Liver (tissue), 3 donors: Measurements from ENCODE around the gene GIMAP7.

Source experiments
- ATF3 ChIP-seq: IDR thresholded peaks from 2 replicates; pipeline ENCODE4 v1.6.1; 2016; ENCODE audit warnings: antibody characterized with exemption
- CTCF ChIP-seq: fragments of 150-350 bp; IDR thresholded peaks from 2 replicates; pipeline ENCODE4 v1.5.1; 2017; ENCODE audit warnings: improper control_type of control experiment, low read depth, low read length; ENCODE audit not compliant: missing input control
- EGR1 ChIP-seq, 2 donors: IDR thresholded peaks; 2 replicates each; pipeline ENCODE4 v1.6.1; 2016 to 2018; ENCODE audit warnings: antibody characterized with exemption in 2 of 2, low read depth in 2 of 2
- FOXA1 ChIP-seq: IDR thresholded peaks from 2 replicates; pipeline ENCODE4 v1.6.1; 2016; ENCODE audit warnings: antibody characterized with exemption
- HNF4A ChIP-seq, 2 donors: conservative IDR thresholded peaks; 2 replicates each; pipeline ENCODE4 v1.6.1; 2016; ENCODE audit warnings: antibody characterized with exemption in 2 of 2, mild to moderate bottlenecking in 2 of 2
- JUND ChIP-seq, 2 donors: IDR thresholded peaks; 2 replicates each; pipeline ENCODE4 v1.6.1; 2016; ENCODE audit warnings: antibody characterized with exemption in 2 of 2
- MAX ChIP-seq: IDR thresholded peaks from 2 replicates; pipeline ENCODE4 v1.6.1; 2016; ENCODE audit warnings: antibody characterized with exemption
- RAD21 ChIP-seq, 2 donors: IDR thresholded peaks; 2 replicates each; pipeline ENCODE4 v1.6.1; 2016; ENCODE audit warnings: antibody characterized with exemption in 2 of 2, mild to moderate bottlenecking in 2 of 2
- REST ChIP-seq: IDR thresholded peaks from 2 replicates; pipeline ENCODE4 v1.6.1; 2016; ENCODE audit warnings: antibody characterized with exemption, mild to moderate bottlenecking
- RXRA ChIP-seq, 2 donors: IDR thresholded peaks; 2 replicates each; pipeline ENCODE4 v1.6.1; 2017 to 2018; ENCODE audit warnings: antibody characterized with exemption in 2 of 2, mild to moderate bottlenecking in 1 of 2
- SP1 ChIP-seq: IDR thresholded peaks from 2 replicates; pipeline ENCODE4 v1.6.1; 2018; ENCODE audit warnings: antibody characterized with exemption, mild to moderate bottlenecking
- TAF1 ChIP-seq: conservative IDR thresholded peaks from 2 replicates; pipeline ENCODE4 v1.6.1; 2016; ENCODE audit warnings: antibody characterized with exemption, mild to moderate bottlenecking
- YY1 ChIP-seq: IDR thresholded peaks from 2 replicates; pipeline ENCODE4 v1.6.1; 2016; ENCODE audit warnings: antibody characterized with exemption, mild to moderate bottlenecking
- ZBTB33 ChIP-seq: IDR thresholded peaks from 2 replicates; pipeline ENCODE4 v1.6.1; 2016; ENCODE audit warnings: antibody characterized with exemption
- donor health status: healthy.
- donor health status: healthy.

- no peak for TF ChIP-seq CTCF
- no peak for TF ChIP-seq HNF4A (conservative IDR thresholded peaks at IDR 0.05)
- no peak for TF ChIP-seq SP1
- no peak for TF ChIP-seq ATF3
- no peak for TF ChIP-seq REST
- no peak for TF ChIP-seq TAF1
- TF ChIP-seq JUND (IDR thresholded peaks at IDR 0.05): no peak
- no peak for TF ChIP-seq RAD21 (IDR thresholded peaks at IDR 0.05)
- TF ChIP-seq MAX: no peak
- TF ChIP-seq RXRA (IDR thresholded peaks at IDR 0.05): no peak
- TF ChIP-seq ZBTB33: no peak
- TF ChIP-seq EGR1 (IDR thresholded peaks at IDR 0.05; ENCODE audit: low read depth in 2 of 2): no peak
- no peak for TF ChIP-seq FOXA1
- TF ChIP-seq YY1: no peak
Measured at GRCh38 chr7:150566572-150566971, 51.9 kb downstream of the GIMAP7 start.
